ENCODE measurements around the gene ELOVL1.
A peak's percentile ranks its signal among the peaks of the same experiment; 100 is the strongest.

The ELOVL1 gene

GRCh38 chr1:43368646-43369020 lies 822 bp upstream of the ELOVL1 start:
- peaks cover 3% of the 10 kb centered on the region; the same call in 1 of the 2 replicates for H3F3A ChIP-seq (ENCODE audit: control insufficient read depth, insufficient read depth)
- H3K4me3 ChIP-seq (ENCODE audit: low read length), result peak overlapping the region; percentile 85
- no peaks in the 10 kb centered on the region for H4K20me1 ChIP-seq (ENCODE audit: control insufficient read depth, insufficient read depth, low read depth, low read length)
- H3K27me3 ChIP-seq (ENCODE audit: control insufficient read depth, low read length), result no peaks in the 10 kb centered on the region
- no peaks in the 10 kb centered on the region for H3K9me2 ChIP-seq (replicated peaks; ENCODE audit: control insufficient read depth, low read length)
- H3K4me2 ChIP-seq (ENCODE audit: low read length), result peak overlapping the region; percentile 92
- no peaks in the 10 kb centered on the region for H3K9me3 ChIP-seq (ENCODE audit: control insufficient read depth, insufficient read depth, low read length)
- peaks cover 20% of the 10 kb centered on the region for H3K4me1 ChIP-seq (ENCODE audit: control insufficient read depth, low read length)
- peaks cover 39% of the 10 kb centered on the region for H3K79me2 ChIP-seq (ENCODE audit: control insufficient read depth, low read length)
- peak overlapping the region; percentile 84 for H3K27ac ChIP-seq (ENCODE audit: low read depth, low read length)
- TF ChIP-seq CTCF (IDR thresholded peaks at IDR 0.05; ENCODE audit: low read depth, low read length, poor library complexity, severe bottlenecking) (no peak), EZH2phosphoT487 (IDR thresholded peaks at IDR 0.05; ENCODE audit: borderline replicate concordance, low read length) (no peak)
- H3K36me3 ChIP-seq (ENCODE audit: control insufficient read depth, low read length), result peaks cover 29% of the 10 kb centered on the region

GRCh38 chr1:43367026-43367903 lies 546 bp downstream of the ELOVL1 start:
- peaks cover 42% of the 10 kb centered on the region for H3K36me3 ChIP-seq (ENCODE audit: control insufficient read depth, low read length)
- peaks cover 39% of the 10 kb centered on the region for H3K79me2 ChIP-seq (ENCODE audit: control insufficient read depth, low read length)
- no peaks in the 10 kb centered on the region for H3K9me3 ChIP-seq (ENCODE audit: control insufficient read depth, insufficient read depth, low read length)
- no peaks in the 10 kb centered on the region for H3K9me2 ChIP-seq (replicated peaks; ENCODE audit: control insufficient read depth, low read length)
- H3K27me3 ChIP-seq (ENCODE audit: control insufficient read depth, low read length), result no peaks in the 10 kb centered on the region
- H3K4me3 ChIP-seq (ENCODE audit: low read length), result peak overlapping the region; percentile 85
- H3K4me1 ChIP-seq (ENCODE audit: control insufficient read depth, low read length), result peaks cover 20% of the 10 kb centered on the region
- peak overlapping the region; percentile 87 for H3K4me2 ChIP-seq (ENCODE audit: low read length)
- TF ChIP-seq EZH2phosphoT487 (IDR thresholded peaks at IDR 0.05; ENCODE audit: borderline replicate concordance, low read length) (no peak), CTCF (IDR thresholded peaks at IDR 0.05; ENCODE audit: low read depth, low read length, poor library complexity, severe bottlenecking) (no peak)
- peak overlapping the region; percentile 84 for H3K27ac ChIP-seq (ENCODE audit: low read depth, low read length)
- peaks cover 13% of the 10 kb centered on the region for H3F3A ChIP-seq (ENCODE audit: control insufficient read depth, insufficient read depth)
- no peaks in the 10 kb centered on the region for H4K20me1 ChIP-seq (ENCODE audit: control insufficient read depth, insufficient read depth, low read depth, low read length)

DNA sequence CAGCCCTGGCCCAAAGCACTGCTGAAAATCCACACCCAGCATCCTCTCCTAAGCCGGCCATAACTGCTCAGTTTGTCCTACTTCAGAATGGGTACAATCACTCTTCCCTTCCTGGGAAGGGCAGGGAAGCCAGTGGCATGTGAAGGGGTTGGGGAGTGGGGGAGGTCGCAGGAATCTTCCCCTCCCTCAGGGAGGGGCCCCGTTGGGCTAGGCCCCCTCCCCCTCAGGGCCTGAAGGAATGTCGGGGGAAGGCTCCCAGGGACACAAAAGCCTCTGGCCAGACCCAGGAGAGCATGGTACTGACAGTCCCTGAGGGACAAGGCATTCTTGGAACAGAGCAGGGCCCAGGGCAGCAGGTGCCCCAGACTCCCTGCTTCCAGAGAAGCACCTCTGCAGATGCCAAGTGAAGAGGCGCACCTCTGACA lies 1.2 kb downstream of the ELOVL1 start:
- Histone ChIP-seq H3K27ac (ENCODE audit: low read depth, low read length) (no peak overlapping the region), H4K20me1 (ENCODE audit: control insufficient read depth, insufficient read depth, low read depth, low read length) (no peaks in the 10 kb centered on the region), H3K9me2 (replicated peaks; ENCODE audit: control insufficient read depth, low read length) (no peaks in the 10 kb centered on the region), H3F3A (ENCODE audit: control insufficient read depth, insufficient read depth) (peaks cover 20% of the 10 kb centered on the region), H3K4me1 (ENCODE audit: control insufficient read depth, low read length) (peaks cover 27% of the 10 kb centered on the region), H3K9me3 (ENCODE audit: control insufficient read depth, insufficient read depth, low read length) (no peaks in the 10 kb centered on the region), H3K4me2 (ENCODE audit: low read length) (peak overlapping the region; percentile 87), H3K79me2 (ENCODE audit: control insufficient read depth, low read length) (peaks cover 44% of the 10 kb centered on the region), H3K4me3 (ENCODE audit: low read length) (peak overlapping the region; percentile 85), H3K27me3 (ENCODE audit: control insufficient read depth, low read length) (no peaks in the 10 kb centered on the region), H3K36me3 (ENCODE audit: control insufficient read depth, low read length) (peaks cover 49% of the 10 kb centered on the region)
- TF ChIP-seq CTCF (IDR thresholded peaks at IDR 0.05; ENCODE audit: low read depth, low read length, poor library complexity, severe bottlenecking) (no peak), EZH2phosphoT487 (IDR thresholded peaks at IDR 0.05; ENCODE audit: borderline replicate concordance, low read length) (no peak)
